Adrenal gland (tissue), 12 donors: Measurements from ENCODE around the gene PRSS1. TPM values are rescaled to one million over a fixed set of nuclear protein-coding genes. Genes with fewer than 3 reads are reported as not detected.

Source experiments
- DNase-seq, 7 donors: peaks; one replicate each; pipeline ENCODE4 v3.0.0-alpha.2; 2019 to 2020
- H3K27ac ChIP-seq, 5 donors: fragments of 200-600 bp; sonication (generic) in 4 of 5; 1 replicate in 3 of 5; 2 replicates in 2 of 5; pipeline versions ENCODE4 v1.5.1 to v1.8.0; 2016 to 2020; ENCODE audit warnings: mild to moderate bottlenecking in 1 of 5
- H3K27me3 ChIP-seq: fragments of 200-600 bp; 2 replicates; pipeline ENCODE4 v1.8.0; 2021
- H3K36me3 ChIP-seq, 2 donors: fragments of 200-600 bp; replicated peaks in 1 of 2; 1 replicate in 1 of 2; 2 replicates in 1 of 2; pipeline versions ENCODE4 v1.5.1 to v1.8.0; 2018 to 2022
- H3K4me1 ChIP-seq, 2 donors: fragments of 200-600 bp; replicated peaks in 1 of 2; 1 replicate in 1 of 2; 2 replicates in 1 of 2; pipeline versions ENCODE4 v1.5.1 to v1.8.0; 2018 to 2021
- H3K4me3 ChIP-seq, 4 donors: fragments of 200-600 bp; sonication (generic) in 3 of 4; one replicate each; pipeline ENCODE4 v1.5.1; 2016 to 2018
- H3K9me3 ChIP-seq, 3 donors: fragments of 200-600 bp; sonication (generic) in 1 of 3; replicated peaks in 1 of 3; 1 replicate in 2 of 3; 2 replicates in 1 of 3; pipeline versions ENCODE4 v1.5.1 to v1.8.0; 2016 to 2021
- POLR2A ChIP-seq, 2 donors: fragments of 450-650 bp; IDR thresholded peaks; one replicate each; pipeline ENCODE4 v1.6.1; 2017; ENCODE audit warnings: antibody characterized with exemption in 2 of 2, mild to moderate bottlenecking in 2 of 2, moderate library complexity in 1 of 2
- WGBS, 4 donors: extraction: QIAGEN DNeasy Blood & Tissue Kit in 2 of 4; methylation state at CpG; one replicate each; pipeline versions ENCODE4 v1.1.5 to v1.1.7; 2013 to 2017; 5-methylcytosine and 5-hydroxymethylcytosine counted together
- intact Hi-C, 2 donors: fragments of 100-400 bp; cut with DNase I; formaldehyde crosslinking; loops; one replicate each; pipeline versions ENCODE4 v1.14.1 to v1.15.0; 2022 to 2023
- polyA plus RNA-seq, 3 donors: library from polyadenylated mRNA; stranded (reverse); fragments of 200-250 nt in 2 of 3; fragments of 350-450 nt in 1 of 3; fragmentation: Illumina TruSeq in 1 of 3; extraction: RNeasy Lipid Tissue Mini Kit (QIAGEN cat#74804) in 1 of 3; gene quantifications; one replicate each; pipeline ENCODE4 v1.2.3, GENCODE V29; 2013 to 2014
- total RNA-seq, 9 donors: library from RNA; depleted of rRNA in 4 of 9; stranded (reverse); fragments of >200 nt in 4 of 9; fragments of 120-200 nt in 1 of 9; fragmentation: NEBNext Ultra II Directional in 1 of 9; extraction: Animal tissue kit (Norgen Biotek cat#: 25700) in 1 of 9; gene quantifications; one replicate each; pipeline versions ENCODE4 v1.1.0 to v1.2.4, GENCODE V29; 2013 to 2023
- TF ChIP-seq, protein P1 (sequence below), 6 experiments: fragments of 450-650 bp in 4 of 6; fragments of 200-600 bp in 2 of 6; sonication (generic) in 1 of 6; IDR thresholded peaks; 1 replicate in 5 of 6; 2 replicates in 1 of 6; pipeline versions ENCODE4 v1.5.1 to v1.8.0; 2016 to 2021; ENCODE audit warnings: antibody characterized with exemption in 6 of 6, mild to moderate bottlenecking in 2 of 6, moderate library complexity in 1 of 6
- donor health status: healthy with polysubstance abuse.
- donor health status: Bipolar disorder and iron deficiency.
- donor health status: DM: yes; HTN: yes; CAD: no.
- donor health status: DM: no; HTN: no; CAD: no.
- donor health status: DM: no; HTN: no; CAD: no.
- donor health status: DM: yes; HTN: yes; CAD: no.

The PRSS1 gene
- total and polyA plus RNA-seq, 12 donors = 3.2 to 15.4 (median 3.3) TPM; not detected in 7

GRCh38 chr7:142771353-142771723, 22.1 kb downstream of the PRSS1 start:
- DNase-seq = no peak
- WGBS, 4 donors = 61 to 66% (median 64%) methylated on average over 5 of the region's 5 CpGs
- intact Hi-C loops = no loop called here

DNA sequence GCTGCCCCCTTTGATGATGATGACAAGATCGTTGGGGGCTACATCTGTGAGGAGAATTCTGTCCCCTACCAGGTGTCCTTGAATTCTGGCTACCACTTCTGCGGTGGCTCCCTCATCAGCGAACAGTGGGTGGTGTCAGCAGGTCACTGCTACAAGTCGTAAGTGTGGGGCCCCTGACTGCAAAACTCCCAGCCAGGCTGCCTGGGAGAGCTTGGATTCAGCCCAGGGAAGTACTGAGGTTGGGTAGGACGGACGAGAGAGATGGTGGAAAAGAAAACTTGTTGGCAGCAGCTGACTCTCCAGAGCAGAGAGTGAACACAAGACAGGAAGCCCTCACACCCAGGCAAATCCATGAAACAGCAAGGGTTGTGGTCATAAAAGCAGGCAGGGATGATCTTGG, 22.8 kb downstream of the PRSS1 start:
- Histone ChIP-seq H3K27ac (no peak overlapping the region), H3K4me1 (no peaks in the 10 kb centered on the region), H3K9me3 (no peaks in the 10 kb centered on the region), H3K36me3 (no peaks in the 10 kb centered on the region), H3K27me3 (no peaks in the 10 kb centered on the region), H3K4me3 (no peak overlapping the region)
- DNase-seq = no peak
- TF ChIP-seq POLR2A (IDR thresholded peaks at IDR 0.05) = no peak
- TF ChIP-seq, protein P1, sequence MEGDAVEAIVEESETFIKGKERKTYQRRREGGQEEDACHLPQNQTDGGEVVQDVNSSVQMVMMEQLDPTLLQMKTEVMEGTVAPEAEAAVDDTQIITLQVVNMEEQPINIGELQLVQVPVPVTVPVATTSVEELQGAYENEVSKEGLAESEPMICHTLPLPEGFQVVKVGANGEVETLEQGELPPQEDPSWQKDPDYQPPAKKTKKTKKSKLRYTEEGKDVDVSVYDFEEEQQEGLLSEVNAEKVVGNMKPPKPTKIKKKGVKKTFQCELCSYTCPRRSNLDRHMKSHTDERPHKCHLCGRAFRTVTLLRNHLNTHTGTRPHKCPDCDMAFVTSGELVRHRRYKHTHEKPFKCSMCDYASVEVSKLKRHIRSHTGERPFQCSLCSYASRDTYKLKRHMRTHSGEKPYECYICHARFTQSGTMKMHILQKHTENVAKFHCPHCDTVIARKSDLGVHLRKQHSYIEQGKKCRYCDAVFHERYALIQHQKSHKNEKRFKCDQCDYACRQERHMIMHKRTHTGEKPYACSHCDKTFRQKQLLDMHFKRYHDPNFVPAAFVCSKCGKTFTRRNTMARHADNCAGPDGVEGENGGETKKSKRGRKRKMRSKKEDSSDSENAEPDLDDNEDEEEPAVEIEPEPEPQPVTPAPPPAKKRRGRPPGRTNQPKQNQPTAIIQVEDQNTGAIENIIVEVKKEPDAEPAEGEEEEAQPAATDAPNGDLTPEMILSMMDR (IDR thresholded peaks at IDR 0.05) = no peak
- intact Hi-C loops = no loop called here
- WGBS, 4 donors = 34 to 50% (median 42%) methylated on average over 6 of the region's 6 CpGs

More at GRCh38 chr7:142771353-142771723, 22.1 kb downstream of the PRSS1 start:
- TF ChIP-seq, protein P1 (IDR thresholded peaks at IDR 0.05) = no peak
- TF ChIP-seq POLR2A (IDR thresholded peaks at IDR 0.05) = no peak
- no peaks in the 10 kb centered on the region for H3K4me1 ChIP-seq
- no peaks in the 10 kb centered on the region for H3K27me3 ChIP-seq
- H3K27ac ChIP-seq = no peak overlapping the region
- no peaks in the 10 kb centered on the region for H3K9me3 ChIP-seq
- H3K4me3 ChIP-seq = no peak overlapping the region
- no peaks in the 10 kb centered on the region for H3K36me3 ChIP-seq

DNA sequence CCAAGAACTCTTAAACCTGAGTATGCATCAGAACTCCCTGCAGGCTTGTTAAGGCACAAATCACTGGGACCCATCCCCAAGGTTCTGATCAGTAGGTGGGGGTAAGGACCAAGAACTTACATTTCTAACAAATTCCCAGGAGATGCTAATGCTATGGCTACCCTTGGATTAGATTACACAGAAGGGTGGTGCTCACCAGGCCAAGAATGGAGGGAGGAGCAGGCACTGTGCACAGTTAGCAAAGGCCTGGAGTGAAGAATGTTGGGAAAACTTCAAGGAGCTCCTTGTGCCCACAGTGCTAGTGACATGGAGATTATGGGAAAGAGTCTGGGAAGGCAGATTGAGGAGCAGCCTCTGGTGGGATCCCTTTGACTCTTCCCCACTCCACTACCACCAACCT, 23.4 kb downstream of the PRSS1 start:
- no peak for TF ChIP-seq POLR2A (IDR thresholded peaks at IDR 0.05)
- TF ChIP-seq, protein P1 (IDR thresholded peaks at IDR 0.05) = no peak
- Histone ChIP-seq H3K36me3 (no peaks in the 10 kb centered on the region), H3K9me3 (no peaks in the 10 kb centered on the region), H3K27me3 (no peaks in the 10 kb centered on the region), H3K27ac (no peak overlapping the region), H3K4me3 (no peak overlapping the region), H3K4me1 (no peaks in the 10 kb centered on the region)
- intact Hi-C loops = no loop called here
- no peak for DNase-seq

DNA sequence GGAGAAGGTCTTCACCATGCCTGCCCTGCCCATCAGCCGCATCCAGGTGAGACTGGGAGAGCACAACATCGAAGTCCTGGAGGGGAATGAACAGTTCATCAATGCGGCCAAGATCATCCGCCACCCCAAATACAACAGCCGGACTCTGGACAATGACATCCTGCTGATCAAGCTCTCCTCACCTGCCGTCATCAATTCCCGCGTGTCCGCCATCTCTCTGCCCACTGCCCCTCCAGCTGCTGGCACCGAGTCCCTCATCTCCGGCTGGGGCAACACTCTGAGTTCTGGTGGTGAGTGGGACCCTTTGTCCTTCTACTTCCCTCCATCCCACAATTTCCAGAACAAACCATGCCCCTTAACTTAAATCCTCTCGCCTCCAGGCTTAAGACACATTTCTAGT, 24.0 kb downstream of the PRSS1 start:
- no peak overlapping the region for H3K4me3 ChIP-seq
- no peak for TF ChIP-seq POLR2A (IDR thresholded peaks at IDR 0.05)
- TF ChIP-seq, protein P1 (IDR thresholded peaks at IDR 0.05) = no peak
- whole genome bisulfite sequencing, 4 donors = 75 to 95% (median 86%) methylated on average over 11 to 12 of the region's 12 CpGs
- no peaks in the 10 kb centered on the region for H3K4me1 ChIP-seq
- no peaks in the 10 kb centered on the region for H3K36me3 ChIP-seq
- intact Hi-C loops = no loop called here
- no peak overlapping the region for H3K27ac ChIP-seq
- DNase-seq = no peak
- H3K27me3 ChIP-seq = no peaks in the 10 kb centered on the region
- no peaks in the 10 kb centered on the region for H3K9me3 ChIP-seq
